HepG2 (cell line): ENCODE results near the gene CATSPERE. TPM values are rescaled to one million over a fixed set of nuclear protein-coding genes. Genes with fewer than 3 reads are reported as not detected.

Experiments used
- AGO2 ChIP-seq: fragments of 200-400 bp; formaldehyde crosslinking; optimal IDR thresholded peaks from 2 replicates; pipeline ENCODE3; 2017; ENCODE audit warnings: mild to moderate bottlenecking, low read depth, low read length, moderate library complexity
- MIER3 ChIP-seq: IDR thresholded peaks from 2 replicates; pipeline ENCODE4 v1.6.1; 2016; ENCODE audit warnings: missing compliant biosample characterization, borderline replicate concordance
- MTA3 ChIP-seq: sonication (generic); formaldehyde crosslinking; IDR thresholded peaks from 2 replicates; pipeline ENCODE4 v1.4.0; 2020; ENCODE audit warnings: missing genetic modification reagents
- MXI1 ChIP-seq: IDR thresholded peaks from 3 replicates; pipeline ENCODE4 v1.6.1; 2012; ENCODE audit warnings: low read depth, low read length, inconsistent platforms, borderline replicate concordance
- SMARCC2 ChIP-seq: fragments of 450-650 bp; IDR thresholded peaks from 2 replicates; pipeline ENCODE4 v1.6.1; 2017; ENCODE audit warnings: antibody characterized with exemption, mild to moderate bottlenecking
- SP5 ChIP-seq: IDR thresholded peaks from 2 replicates; pipeline ENCODE4 v1.6.1; 2016; ENCODE audit warnings: low read depth, borderline replicate concordance
- ZBTB20 ChIP-seq: sonication (generic); formaldehyde crosslinking; IDR thresholded peaks from 2 replicates; pipeline ENCODE4 v1.8.1; 2023; ENCODE audit warnings: missing genetic modification reagents, low read depth, mild to moderate bottlenecking, borderline replicate concordance
- ZNF773 ChIP-seq: sonication (generic); formaldehyde crosslinking; IDR thresholded peaks from 2 replicates; pipeline ENCODE4 v1.4.0; 2020; ENCODE audit warnings: missing genetic modification reagents, borderline replicate concordance
- polyA plus RNA-seq, 8 experiments: library from polyadenylated mRNA; depleted of rRNA in 3 of 8; stranded (reverse) in 7 of 8; unstranded in 1 of 8; fragments of >200 nt; fragmentation: Illumina TruSeq in 4 of 8; extraction: Trizol in 4 of 8; gene quantifications; 2 replicates each; pipeline versions ENCODE4 v1.2.1 to v1.2.3, GENCODE V29; 2011 to 2016; ENCODE audit warnings: low read depth in 4 of 8, missing spikeins in 1 of 8, mixed read lengths in 1 of 8; ENCODE audit not compliant: insufficient read depth in 1 of 8
- total RNA-seq, 5 experiments: library from RNA; depleted of rRNA; stranded (reverse); fragments of >200 nt; fragmentation: Illumina TruSeq; extraction: Trizol; gene quantifications; 2 replicates each; pipeline ENCODE4 v1.2.3, GENCODE V29; 2016; ENCODE audit warnings: low read depth in 1 of 5
- TF ChIP-seq, protein P1 (sequence below): sonication (generic); formaldehyde crosslinking; IDR thresholded peaks from 2 replicates; pipeline ENCODE4 v1.8.0; 2022; ENCODE audit warnings: missing genetic modification reagents, mild to moderate bottlenecking, moderate library complexity, borderline replicate concordance
- TF ChIP-seq, protein P2 (sequence below): sonication (generic); formaldehyde crosslinking; IDR thresholded peaks from 2 replicates; pipeline ENCODE4 v1.5.0; 2020; ENCODE audit warnings: mild to moderate bottlenecking, missing genetic modification reagents, borderline replicate concordance
- TF ChIP-seq, protein P3 (sequence below): sonication (generic); formaldehyde crosslinking; IDR thresholded peaks from 2 replicates; pipeline ENCODE4 v1.4.0; 2020; ENCODE audit warnings: missing genetic modification reagents
- TF ChIP-seq, protein P4 (sequence below): sonication (generic); formaldehyde crosslinking; IDR thresholded peaks from 2 replicates; pipeline ENCODE4 v1.4.0; 2020; ENCODE audit warnings: missing genetic modification reagents, borderline replicate concordance
- TF ChIP-seq, protein P5 (sequence below): IDR thresholded peaks from 2 replicates; pipeline ENCODE4 v1.6.1; 2016; ENCODE audit warnings: low read depth, borderline replicate concordance

Gene CATSPERE
- total and polyA plus RNA-seq, 2 of the 13 experiments (the other 11 are each of a cell fraction or from before 2014, with no cell fraction given) = 0.34 to 0.51 TPM

DNA sequence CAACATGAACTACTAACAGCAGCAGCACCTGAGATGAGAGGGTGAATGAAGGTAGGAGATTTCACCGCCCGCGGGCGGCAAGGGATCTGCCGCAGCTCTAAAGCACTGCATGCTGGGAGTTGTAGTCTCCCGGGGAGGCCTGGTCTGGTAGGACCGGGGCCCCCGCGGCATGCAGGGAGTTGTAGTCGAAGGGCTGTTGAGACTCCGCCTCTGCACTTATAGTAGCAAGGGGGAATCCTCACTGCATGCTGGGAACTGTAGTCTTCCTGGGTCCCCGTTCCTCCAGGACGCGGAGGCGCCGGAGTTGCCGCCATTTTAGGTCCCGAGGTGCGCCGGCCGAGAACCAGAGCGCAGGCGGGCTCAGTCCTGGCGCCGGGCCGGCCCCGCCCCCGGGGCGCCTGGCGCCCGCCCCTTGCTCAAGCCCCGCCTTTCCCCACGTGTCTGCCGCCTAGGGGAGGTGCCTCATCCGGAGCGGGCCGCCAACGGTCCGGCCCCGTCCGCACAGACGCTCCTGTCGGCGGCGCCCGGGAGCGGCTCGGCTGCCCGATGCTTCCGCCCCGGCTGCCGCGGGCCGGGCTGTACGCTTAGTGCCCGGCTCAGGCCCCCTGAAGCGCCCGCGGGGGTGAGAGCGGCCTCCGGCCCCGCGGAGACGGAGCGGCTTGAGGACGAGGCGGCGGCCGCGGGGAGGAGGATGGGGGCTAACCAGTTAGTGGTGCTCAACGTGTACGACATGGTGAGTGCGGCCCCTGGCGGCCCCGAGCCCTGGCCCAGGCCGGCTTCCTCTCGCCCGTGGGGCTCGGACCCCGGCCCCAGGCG, 191.8 kb downstream of the CATSPERE start, which contains the start of gene DESI2 (continued):
- TF ChIP-seq ZBTB20 (CRISPR knock-in tag) (no peak), AGO2 (peak; percentile 52), MXI1 (peak; percentile 68; the same call in 1 of the 3 replicates), MTA3 (CRISPR knock-in tag) (no peak), SP5 (CRISPR knock-in tag) (no peak), MIER3 (CRISPR knock-in tag) (no peak), ZNF773 (CRISPR knock-in tag) (no peak), SMARCC2 (no peak)
- TF ChIP-seq, protein P1, sequence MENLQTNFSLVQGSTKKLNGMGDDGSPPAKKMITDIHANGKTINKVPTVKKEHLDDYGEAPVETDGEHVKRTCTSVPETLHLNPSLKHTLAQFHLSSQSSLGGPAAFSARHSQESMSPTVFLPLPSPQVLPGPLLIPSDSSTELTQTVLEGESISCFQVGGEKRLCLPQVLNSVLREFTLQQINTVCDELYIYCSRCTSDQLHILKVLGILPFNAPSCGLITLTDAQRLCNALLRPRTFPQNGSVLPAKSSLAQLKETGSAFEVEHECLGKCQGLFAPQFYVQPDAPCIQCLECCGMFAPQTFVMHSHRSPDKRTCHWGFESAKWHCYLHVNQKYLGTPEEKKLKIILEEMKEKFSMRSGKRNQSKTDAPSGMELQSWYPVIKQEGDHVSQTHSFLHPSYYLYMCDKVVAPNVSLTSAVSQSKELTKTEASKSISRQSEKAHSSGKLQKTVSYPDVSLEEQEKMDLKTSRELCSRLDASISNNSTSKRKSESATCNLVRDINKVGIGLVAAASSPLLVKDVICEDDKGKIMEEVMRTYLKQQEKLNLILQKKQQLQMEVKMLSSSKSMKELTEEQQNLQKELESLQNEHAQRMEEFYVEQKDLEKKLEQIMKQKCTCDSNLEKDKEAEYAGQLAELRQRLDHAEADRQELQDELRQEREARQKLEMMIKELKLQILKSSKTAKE (CRISPR knock-in tag) = no peak
- TF ChIP-seq, protein P2, sequence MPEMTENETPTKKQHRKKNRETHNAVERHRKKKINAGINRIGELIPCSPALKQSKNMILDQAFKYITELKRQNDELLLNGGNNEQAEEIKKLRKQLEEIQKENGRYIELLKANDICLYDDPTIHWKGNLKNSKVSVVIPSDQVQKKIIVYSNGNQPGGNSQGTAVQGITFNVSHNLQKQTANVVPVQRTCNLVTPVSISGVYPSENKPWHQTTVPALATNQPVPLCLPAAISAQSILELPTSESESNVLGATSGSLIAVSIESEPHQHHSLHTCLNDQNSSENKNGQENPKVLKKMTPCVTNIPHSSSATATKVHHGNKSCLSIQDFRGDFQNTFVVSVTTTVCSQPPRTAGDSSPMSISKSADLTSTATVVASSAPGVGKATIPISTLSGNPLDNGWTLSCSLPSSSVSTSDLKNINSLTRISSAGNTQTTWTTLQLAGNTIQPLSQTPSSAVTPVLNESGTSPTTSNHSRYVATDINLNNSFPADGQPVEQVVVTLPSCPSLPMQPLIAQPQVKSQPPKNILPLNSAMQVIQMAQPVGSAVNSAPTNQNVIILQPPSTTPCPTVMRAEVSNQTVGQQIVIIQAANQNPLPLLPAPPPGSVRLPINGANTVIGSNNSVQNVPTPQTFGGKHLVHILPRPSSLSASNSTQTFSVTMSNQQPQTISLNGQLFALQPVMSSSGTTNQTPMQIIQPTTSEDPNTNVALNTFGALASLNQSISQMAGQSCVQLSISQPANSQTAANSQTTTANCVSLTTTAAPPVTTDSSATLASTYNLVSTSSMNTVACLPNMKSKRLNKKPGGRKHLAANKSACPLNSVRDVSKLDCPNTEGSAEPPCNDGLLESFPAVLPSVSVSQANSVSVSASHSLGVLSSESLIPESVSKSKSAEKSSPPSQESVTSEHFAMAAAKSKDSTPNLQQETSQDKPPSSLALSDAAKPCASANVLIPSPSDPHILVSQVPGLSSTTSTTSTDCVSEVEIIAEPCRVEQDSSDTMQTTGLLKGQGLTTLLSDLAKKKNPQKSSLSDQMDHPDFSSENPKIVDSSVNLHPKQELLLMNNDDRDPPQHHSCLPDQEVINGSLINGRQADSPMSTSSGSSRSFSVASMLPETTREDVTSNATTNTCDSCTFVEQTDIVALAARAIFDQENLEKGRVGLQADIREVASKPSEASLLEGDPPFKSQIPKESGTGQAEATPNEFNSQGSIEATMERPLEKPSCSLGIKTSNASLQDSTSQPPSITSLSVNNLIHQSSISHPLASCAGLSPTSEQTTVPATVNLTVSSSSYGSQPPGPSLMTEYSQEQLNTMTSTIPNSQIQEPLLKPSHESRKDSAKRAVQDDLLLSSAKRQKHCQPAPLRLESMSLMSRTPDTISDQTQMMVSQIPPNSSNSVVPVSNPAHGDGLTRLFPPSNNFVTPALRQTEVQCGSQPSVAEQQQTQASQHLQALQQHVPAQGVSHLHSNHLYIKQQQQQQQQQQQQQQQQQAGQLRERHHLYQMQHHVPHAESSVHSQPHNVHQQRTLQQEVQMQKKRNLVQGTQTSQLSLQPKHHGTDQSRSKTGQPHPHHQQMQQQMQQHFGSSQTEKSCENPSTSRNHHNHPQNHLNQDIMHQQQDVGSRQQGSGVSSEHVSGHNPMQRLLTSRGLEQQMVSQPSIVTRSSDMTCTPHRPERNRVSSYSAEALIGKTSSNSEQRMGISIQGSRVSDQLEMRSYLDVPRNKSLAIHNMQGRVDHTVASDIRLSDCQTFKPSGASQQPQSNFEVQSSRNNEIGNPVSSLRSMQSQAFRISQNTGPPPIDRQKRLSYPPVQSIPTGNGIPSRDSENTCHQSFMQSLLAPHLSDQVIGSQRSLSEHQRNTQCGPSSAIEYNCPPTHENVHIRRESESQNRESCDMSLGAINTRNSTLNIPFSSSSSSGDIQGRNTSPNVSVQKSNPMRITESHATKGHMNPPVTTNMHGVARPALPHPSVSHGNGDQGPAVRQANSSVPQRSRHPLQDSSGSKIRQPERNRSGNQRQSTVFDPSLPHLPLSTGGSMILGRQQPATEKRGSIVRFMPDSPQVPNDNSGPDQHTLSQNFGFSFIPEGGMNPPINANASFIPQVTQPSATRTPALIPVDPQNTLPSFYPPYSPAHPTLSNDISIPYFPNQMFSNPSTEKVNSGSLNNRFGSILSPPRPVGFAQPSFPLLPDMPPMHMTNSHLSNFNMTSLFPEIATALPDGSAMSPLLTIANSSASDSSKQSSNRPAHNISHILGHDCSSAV (CRISPR knock-in tag) = 0 out of 2 replicates have a peak, but pooled peaks have one; percentile 19
- TF ChIP-seq, protein P3, sequence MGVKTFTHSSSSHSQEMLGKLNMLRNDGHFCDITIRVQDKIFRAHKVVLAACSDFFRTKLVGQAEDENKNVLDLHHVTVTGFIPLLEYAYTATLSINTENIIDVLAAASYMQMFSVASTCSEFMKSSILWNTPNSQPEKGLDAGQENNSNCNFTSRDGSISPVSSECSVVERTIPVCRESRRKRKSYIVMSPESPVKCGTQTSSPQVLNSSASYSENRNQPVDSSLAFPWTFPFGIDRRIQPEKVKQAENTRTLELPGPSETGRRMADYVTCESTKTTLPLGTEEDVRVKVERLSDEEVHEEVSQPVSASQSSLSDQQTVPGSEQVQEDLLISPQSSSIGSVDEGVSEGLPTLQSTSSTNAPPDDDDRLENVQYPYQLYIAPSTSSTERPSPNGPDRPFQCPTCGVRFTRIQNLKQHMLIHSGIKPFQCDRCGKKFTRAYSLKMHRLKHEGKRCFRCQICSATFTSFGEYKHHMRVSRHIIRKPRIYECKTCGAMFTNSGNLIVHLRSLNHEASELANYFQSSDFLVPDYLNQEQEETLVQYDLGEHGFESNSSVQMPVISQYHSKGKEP = no peak
- TF ChIP-seq, protein P4, sequence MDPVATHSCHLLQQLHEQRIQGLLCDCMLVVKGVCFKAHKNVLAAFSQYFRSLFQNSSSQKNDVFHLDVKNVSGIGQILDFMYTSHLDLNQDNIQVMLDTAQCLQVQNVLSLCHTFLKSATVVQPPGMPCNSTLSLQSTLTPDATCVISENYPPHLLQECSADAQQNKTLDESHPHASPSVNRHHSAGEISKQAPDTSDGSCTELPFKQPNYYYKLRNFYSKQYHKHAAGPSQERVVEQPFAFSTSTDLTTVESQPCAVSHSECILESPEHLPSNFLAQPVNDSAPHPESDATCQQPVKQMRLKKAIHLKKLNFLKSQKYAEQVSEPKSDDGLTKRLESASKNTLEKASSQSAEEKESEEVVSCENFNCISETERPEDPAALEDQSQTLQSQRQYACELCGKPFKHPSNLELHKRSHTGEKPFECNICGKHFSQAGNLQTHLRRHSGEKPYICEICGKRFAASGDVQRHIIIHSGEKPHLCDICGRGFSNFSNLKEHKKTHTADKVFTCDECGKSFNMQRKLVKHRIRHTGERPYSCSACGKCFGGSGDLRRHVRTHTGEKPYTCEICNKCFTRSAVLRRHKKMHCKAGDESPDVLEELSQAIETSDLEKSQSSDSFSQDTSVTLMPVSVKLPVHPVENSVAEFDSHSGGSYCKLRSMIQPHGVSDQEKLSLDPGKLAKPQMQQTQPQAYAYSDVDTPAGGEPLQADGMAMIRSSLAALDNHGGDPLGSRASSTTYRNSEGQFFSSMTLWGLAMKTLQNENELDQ (CRISPR knock-in tag) = no peak
- TF ChIP-seq, protein P5, sequence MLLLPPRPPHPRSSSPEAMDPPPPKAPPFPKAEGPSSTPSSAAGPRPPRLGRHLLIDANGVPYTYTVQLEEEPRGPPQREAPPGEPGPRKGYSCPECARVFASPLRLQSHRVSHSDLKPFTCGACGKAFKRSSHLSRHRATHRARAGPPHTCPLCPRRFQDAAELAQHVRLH (CRISPR knock-in tag) = no peak
